ENCODE measurements around the gene ARRB2. TPM values are rescaled to one million over a fixed set of nuclear protein-coding genes. Genes with fewer than 3 reads are reported as not detected.
A peak's percentile ranks its signal among the peaks of the same experiment; 100 is the strongest.

ARRB2 gene
- total and polyA plus RNA-seq, 2 donors (not counting 3 experiments of a cell fraction or from before 2014, with no cell fraction given) = 18.6 to 21.3 TPM

DNA sequence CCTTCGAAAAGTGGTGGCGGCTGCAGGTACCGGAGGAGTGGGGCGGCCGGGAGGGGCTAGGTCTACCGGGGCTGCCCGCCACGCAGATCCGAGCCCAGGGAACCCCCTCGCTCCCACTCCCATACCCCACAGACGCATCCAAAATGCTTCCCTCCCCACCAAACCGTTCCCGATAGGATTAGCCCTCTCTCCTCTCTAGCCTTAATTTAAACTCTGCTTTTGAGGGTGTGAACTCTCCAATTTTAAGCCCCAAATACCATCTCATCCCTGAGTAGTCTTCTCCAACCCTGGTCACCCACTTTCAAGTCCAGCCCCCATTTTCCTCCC lies 29.6 kb downstream of the ARRB2 start:
- H3K36me3 ChIP-seq (ENCODE audit: control insufficient read depth in 2 of 2, extremely low read depth in 1 of 2, insufficient read depth in 2 of 2, low read length in 2 of 2) = no peaks in the 10 kb centered on the region
- H3K4me1 ChIP-seq (ENCODE audit: control insufficient read depth, extremely low read depth, insufficient read depth, low read length) = peaks cover 13% of the 10 kb centered on the region
- BruUV-seq (replicated peaks) = no TSS peak
- DNase-seq (ENCODE audit: low read depth, low spot score) (no peak), FAIRE-seq (no peak)
- H3K79me2 ChIP-seq (ENCODE audit: control insufficient read depth, insufficient read depth, low read length) = no peaks in the 10 kb centered on the region
- H3K27ac ChIP-seq (ENCODE audit: insufficient read depth, low read depth, low read length) = no peak overlapping the region
- ChIA-PET POLR2A (no interaction called here), CTCF (no interaction called here)
- dilution Hi-C loops (cut with MboI; ENCODE audit: extremely low pct_ligation_motif_present, low sequenced_read_pairs) (no loop called here), intact Hi-C loops (cut with micrococcal nuclease) (no loop called here)
- TF ChIP-seq EZH2 (IDR thresholded peaks at IDR 0.05; ENCODE audit: borderline replicate concordance, low read depth, low read length, severe bottlenecking) (peak; percentile 11), FOS (IDR thresholded peaks at IDR 0.05; ENCODE audit: borderline replicate concordance, insufficient read depth, low read length) (no peak)
- H3K9me1 ChIP-seq (replicated peaks; ENCODE audit: control insufficient read depth, extremely low read depth, insufficient read depth, low read length) = no peaks in the 10 kb centered on the region
- peak overlapping the region; percentile 31 to 53 (median 47) for H3K4me3 ChIP-seq (replicated peaks in 1 of 3; ENCODE audit: insufficient read depth in 1 of 3, low read depth in 1 of 3, low read length in 3 of 3)
- H3K27me3 ChIP-seq (ENCODE audit: control insufficient read depth in 2 of 2, insufficient read depth in 2 of 2, low read length in 2 of 2) = peaks cover 9 to 11% of the 10 kb centered on the region in 2 experiments
- peak overlapping the region; percentile 71 for H2AFZ ChIP-seq (ENCODE audit: low read depth, low read length)
- no peaks in the 10 kb centered on the region for H4K20me1 ChIP-seq (replicated peaks; ENCODE audit: control insufficient read depth, extremely low read depth, insufficient read depth, low read length)
- no peaks in the 10 kb centered on the region for H3K9me3 ChIP-seq (replicated peaks; ENCODE audit: control insufficient read depth, insufficient read depth, low read length)
- H3K9ac ChIP-seq (replicated peaks; ENCODE audit: extremely low read depth, insufficient read depth, low read length) = no peak overlapping the region
- H3K4me2 ChIP-seq (ENCODE audit: insufficient read depth, low read length) = peak overlapping the region; percentile 66

DNA sequence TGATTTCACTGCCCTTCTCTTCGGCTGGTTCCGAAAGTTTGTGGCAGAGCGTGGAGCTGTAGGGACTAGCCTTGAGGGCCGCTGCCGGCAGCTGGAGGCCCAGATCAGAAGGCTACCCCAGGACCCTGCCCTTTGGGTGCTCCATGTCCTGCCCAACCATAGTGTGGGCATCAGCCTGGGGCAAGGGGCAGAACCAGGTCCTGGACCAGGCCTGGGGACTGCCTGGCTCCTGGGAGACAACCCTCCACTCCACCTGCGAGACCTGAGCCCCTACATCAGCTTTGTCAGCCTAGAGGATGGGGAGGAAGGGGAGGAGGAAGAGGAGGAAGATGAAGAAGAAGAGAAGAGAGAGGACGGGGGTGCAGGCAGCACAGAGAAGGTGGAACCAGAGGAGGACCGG lies 30.2 kb downstream of the ARRB2 start:
- Histone ChIP-seq H3K9me3 (replicated peaks; ENCODE audit: control insufficient read depth, insufficient read depth, low read length) (no peaks in the 10 kb centered on the region), H3K9ac (replicated peaks; ENCODE audit: extremely low read depth, insufficient read depth, low read length) (no peak overlapping the region), H3K36me3 (ENCODE audit: control insufficient read depth in 2 of 2, extremely low read depth in 1 of 2, insufficient read depth in 2 of 2, low read length in 2 of 2) (no peaks in the 10 kb centered on the region), H3K4me1 (ENCODE audit: control insufficient read depth, extremely low read depth, insufficient read depth, low read length) (peaks cover 13% of the 10 kb centered on the region), H4K20me1 (replicated peaks; ENCODE audit: control insufficient read depth, extremely low read depth, insufficient read depth, low read length) (no peaks in the 10 kb centered on the region), H2AFZ (ENCODE audit: low read depth, low read length) (no peak overlapping the region), H3K4me2 (ENCODE audit: insufficient read depth, low read length) (no peak overlapping the region), H3K9me1 (replicated peaks; ENCODE audit: control insufficient read depth, extremely low read depth, insufficient read depth, low read length) (no peaks in the 10 kb centered on the region), H3K27ac (ENCODE audit: insufficient read depth, low read depth, low read length) (no peak overlapping the region), H3K79me2 (ENCODE audit: control insufficient read depth, insufficient read depth, low read length) (no peaks in the 10 kb centered on the region), H3K27me3 (ENCODE audit: control insufficient read depth in 2 of 2, insufficient read depth in 2 of 2, low read length in 2 of 2) (peaks cover 9 to 14% of the 10 kb centered on the region in 2 experiments), H3K4me3 (replicated peaks in 1 of 3; ENCODE audit: insufficient read depth in 1 of 3, low read depth in 1 of 3, low read length in 3 of 3) (no peak overlapping the region)
- TF ChIP-seq, protein P1, sequence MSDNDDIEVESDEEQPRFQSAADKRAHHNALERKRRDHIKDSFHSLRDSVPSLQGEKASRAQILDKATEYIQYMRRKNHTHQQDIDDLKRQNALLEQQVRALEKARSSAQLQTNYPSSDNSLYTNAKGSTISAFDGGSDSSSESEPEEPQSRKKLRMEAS (IDR thresholded peaks at IDR 0.05; ENCODE audit: insufficient read depth, insufficient read length) = no peak
- no peak for TF ChIP-seq POLR2A (IDR thresholded peaks at IDR 0.05; ENCODE audit: low read depth, low read length)
- intact Hi-C loops (cut with micrococcal nuclease) (no loop called here), dilution Hi-C loops (cut with MboI; ENCODE audit: extremely low pct_ligation_motif_present, low sequenced_read_pairs) (no loop called here)
- DNase-seq (ENCODE audit: low read depth, low spot score) = no peak
- no peak for FAIRE-seq
- ChIA-PET POLR2A (no interaction called here), CTCF (interaction anchor here (0.9 kb wide), 1 partner anchor 9 kb away, joined by 3 read pairs; the partner anchor contains the start of gene MED11)
- BruUV-seq (replicated peaks) = no TSS peak

Data from endothelial cell of umbilical vein (primary cell).